ENCODE data around the gene ZNF565. TPM values are rescaled to one million over a fixed set of nuclear protein-coding genes. Genes with fewer than 3 reads are reported as not detected.
A peak's percentile ranks its signal among the peaks of the same experiment; 100 is the strongest.

Gene ZNF565
- total and polyA plus RNA-seq, 12 donors, result 2.0 to 7.5 (median 4.0) TPM

GRCh38 chr19:36163813-36164212 lies 50.7 kb downstream of the ZNF565 start:
- Histone ChIP-seq H3K27ac (no peak overlapping the region), H3K27me3 (no peaks in the 10 kb centered on the region), H3K9me3 (replicated peaks in 1 of 3) (no peaks in the 10 kb centered on the region), H3K36me3 (replicated peaks in 1 of 2) (no peaks in the 10 kb centered on the region), H3K4me1 (replicated peaks in 1 of 2) (no peaks in the 10 kb centered on the region), H3K4me3 (no peak overlapping the region)
- intact Hi-C loops (cut with DNase I), result no loop called here
- 93 to 97% (median 96%) methylated on average over 12 of the region's 12 CpGs for WGBS, 4 donors
- TF ChIP-seq CTCF (IDR thresholded peaks at IDR 0.05) (no peak), POLR2A (IDR thresholded peaks at IDR 0.05) (no peak)
- no peak for DNase-seq

- intact Hi-C loops (cut with DNase I), result no loop called here
- H3K4me3 ChIP-seq, result no peak overlapping the region
- H3K27me3 ChIP-seq, result no peaks in the 10 kb centered on the region
- DNase-seq, result no peak
- TF ChIP-seq POLR2A (IDR thresholded peaks at IDR 0.05) (no peak), CTCF (IDR thresholded peaks at IDR 0.05) (no peak)
- WGBS, 4 donors, result 93 to 96% (median 94%) methylated on average over 7 of the region's 7 CpGs
- H3K4me1 ChIP-seq (replicated peaks in 1 of 2), result no peaks in the 10 kb centered on the region
- no peaks in the 10 kb centered on the region for H3K36me3 ChIP-seq (replicated peaks in 1 of 2)
- no peak overlapping the region for H3K27ac ChIP-seq
- no peaks in the 10 kb centered on the region for H3K9me3 ChIP-seq (replicated peaks in 1 of 3)
Measured at GRCh38 chr19:36160821-36161596, 53.5 kb downstream of the ZNF565 start.

- H3K36me3 ChIP-seq (replicated peaks in 1 of 2), result peaks cover 0 to 26% of the 10 kb centered on the region in 2 donors
- H3K4me3 ChIP-seq, result peak overlapping the region in 1 of 4 donors; percentile 69
- no peak for DNase-seq
- intact Hi-C loops (cut with DNase I), result no loop called here
- H3K27ac ChIP-seq, result peak overlapping the region; percentile 93 to 98 (median 94)
- H3K27me3 ChIP-seq, result no peaks in the 10 kb centered on the region
- H3K9me3 ChIP-seq (replicated peaks in 1 of 3), result no peaks in the 10 kb centered on the region
- 89 to 91% (median 90%) methylated on average over 10 of the region's 10 CpGs for WGBS, 4 donors
- H3K4me1 ChIP-seq (replicated peaks in 1 of 2), result peaks cover 6 to 13% of the 10 kb centered on the region in 2 donors
- TF ChIP-seq CTCF (IDR thresholded peaks at IDR 0.05) (no peak), POLR2A (IDR thresholded peaks at IDR 0.05) (no peak)
Measured at GRCh38 chr19:36153126-36153525, 61.3 kb downstream of the ZNF565 start.

GRCh38 chr19:36152352-36153091 lies 61.9 kb downstream of the ZNF565 start, which contains the start of gene COX7A1:
Gene COX7A1, minus strand, starts transcription at chr19:36152447. Its CDS starts 40 bp downstream, at chr19:36152407.
- 6 to 15% (median 10%) methylated on average over 12 to 40 of the region's 40 CpGs for WGBS, 4 donors
- H3K9me3 ChIP-seq (replicated peaks in 1 of 3), result no peaks in the 10 kb centered on the region
- peak within 1 kb of the TSS; percentile 93 to 98 (median 94) for H3K27ac ChIP-seq
- TF ChIP-seq CTCF (IDR thresholded peaks at IDR 0.05), result no peak
- TF ChIP-seq POLR2A (IDR thresholded peaks at IDR 0.05), result peak; percentile 40 to 82
- H3K4me3 ChIP-seq, result peak within 1 kb of the TSS in 3 of 4 donors; percentile 33 to 69 (median 55)
- H3K27me3 ChIP-seq, result no peaks in the 10 kb centered on the region
- H3K4me1 ChIP-seq (replicated peaks in 1 of 2), result peaks cover 6 to 13% of the 10 kb centered on the region in 2 donors
- intact Hi-C loops (cut with DNase I), result no loop called here
- H3K36me3 ChIP-seq (replicated peaks in 1 of 2), result peaks cover 0 to 32% of the 10 kb centered on the region in 2 donors
- peak; percentile 77 to 90 (median 83) for DNase-seq
